ENCODE results near the gene FAM133A.
A peak's percentile ranks its signal among the peaks of the same experiment; 100 is the strongest.

FAM133A gene

GRCh38 chrX:93673869-93674271 lies at the start of gene FAM133A:
TSS of gene FAM133A (plus strand) at chrX:93674206. CDS start at chrX:93709420, 35,214 bp downstream.
- ATAC-seq, result peak; percentile 72

GRCh38 chrX:93637591-93637990 lies 36.4 kb upstream of the FAM133A start:
- TF ChIP-seq ESRRG (CRISPR knock-in tag; IDR thresholded peaks at IDR 0.05) (no peak), GLIS3 (CRISPR knock-in tag; IDR thresholded peaks at IDR 0.05) (no peak), CSRNP3 (CRISPR knock-in tag; IDR thresholded peaks at IDR 0.05) (no peak), ZC3H10 (CRISPR knock-in tag; IDR thresholded peaks at IDR 0.05) (no peak), ISL1 (CRISPR knock-in tag; IDR thresholded peaks at IDR 0.05) (no peak), TCF4 (CRISPR knock-in tag; IDR thresholded peaks at IDR 0.05; ENCODE audit: borderline replicate concordance) (no peak), TSHZ2 (CRISPR knock-in tag; IDR thresholded peaks at IDR 0.05) (no peak), SNAI2 (CRISPR knock-in tag; IDR thresholded peaks at IDR 0.05) (no peak), CSDC2 (CRISPR knock-in tag; IDR thresholded peaks at IDR 0.05) (no peak), ARNTL (CRISPR knock-in tag; IDR thresholded peaks at IDR 0.05; ENCODE audit: borderline replicate concordance, low read depth) (no peak), PPARA (CRISPR knock-in tag; IDR thresholded peaks at IDR 0.05; ENCODE audit: borderline replicate concordance) (no peak), BACH2 (CRISPR knock-in tag; IDR thresholded peaks at IDR 0.05; ENCODE audit: borderline replicate concordance) (no peak), ZNF8 (CRISPR knock-in tag; IDR thresholded peaks at IDR 0.05) (no peak)
- no peak for ATAC-seq

More at GRCh38 chrX:93673869-93674271, at the start of gene FAM133A:
- TF ChIP-seq PATZ1 (CRISPR knock-in tag; IDR thresholded peaks at IDR 0.05; ENCODE audit: borderline replicate concordance) (no peak), BACH2 (CRISPR knock-in tag; IDR thresholded peaks at IDR 0.05; ENCODE audit: borderline replicate concordance) (no peak), TCF4 (CRISPR knock-in tag; IDR thresholded peaks at IDR 0.05; ENCODE audit: borderline replicate concordance) (no peak), SNAI2 (CRISPR knock-in tag; IDR thresholded peaks at IDR 0.05) (no peak), ZNF8 (CRISPR knock-in tag; IDR thresholded peaks at IDR 0.05) (no peak), GLIS3 (CRISPR knock-in tag; IDR thresholded peaks at IDR 0.05) (no peak), ZNF565 (CRISPR knock-in tag; conservative IDR thresholded peaks at IDR 0.05; ENCODE audit: low read depth) (no peak), POU6F1 (CRISPR knock-in tag; IDR thresholded peaks at IDR 0.05; ENCODE audit: borderline replicate concordance, low read depth) (no peak), OSR1 (CRISPR knock-in tag; IDR thresholded peaks at IDR 0.05) (no peak), ESRRG (CRISPR knock-in tag; IDR thresholded peaks at IDR 0.05) (no peak), CSDC2 (CRISPR knock-in tag; IDR thresholded peaks at IDR 0.05) (no peak), RARB (CRISPR knock-in tag; IDR thresholded peaks at IDR 0.05) (no peak), ZC3H10 (CRISPR knock-in tag; IDR thresholded peaks at IDR 0.05) (no peak), TSHZ2 (CRISPR knock-in tag; IDR thresholded peaks at IDR 0.05) (no peak), TOX (CRISPR knock-in tag; IDR thresholded peaks at IDR 0.05; ENCODE audit: borderline replicate concordance) (no peak)
